Gastroesophageal sphincter (tissue), 3 donors: ENCODE results near the gene TALDO1.

Experiments used
- CTCF ChIP-seq, 4 experiments: fragments of 200-600 bp in 2 of 4; fragments of 450-650 bp in 2 of 4; sonication (generic) in 1 of 4; IDR thresholded peaks; one replicate each; pipeline ENCODE4 v1.5.1; 2017 to 2019; ENCODE audit warnings: antibody characterized with exemption in 4 of 4, mild to moderate bottlenecking in 2 of 4, moderate library complexity in 2 of 4
- EP300 ChIP-seq: sonication (generic); formaldehyde crosslinking; IDR thresholded peaks from one replicate; pipeline ENCODE4 v1.6.1; 2017; ENCODE audit warnings: antibody characterized with exemption, mild to moderate bottlenecking
- POLR2A ChIP-seq, 2 donors: fragments of 450-650 bp; IDR thresholded peaks; one replicate each; pipeline ENCODE4 v1.6.1; 2017; ENCODE audit warnings: antibody characterized with exemption in 2 of 2, mild to moderate bottlenecking in 2 of 2, moderate library complexity in 1 of 2

DNA sequence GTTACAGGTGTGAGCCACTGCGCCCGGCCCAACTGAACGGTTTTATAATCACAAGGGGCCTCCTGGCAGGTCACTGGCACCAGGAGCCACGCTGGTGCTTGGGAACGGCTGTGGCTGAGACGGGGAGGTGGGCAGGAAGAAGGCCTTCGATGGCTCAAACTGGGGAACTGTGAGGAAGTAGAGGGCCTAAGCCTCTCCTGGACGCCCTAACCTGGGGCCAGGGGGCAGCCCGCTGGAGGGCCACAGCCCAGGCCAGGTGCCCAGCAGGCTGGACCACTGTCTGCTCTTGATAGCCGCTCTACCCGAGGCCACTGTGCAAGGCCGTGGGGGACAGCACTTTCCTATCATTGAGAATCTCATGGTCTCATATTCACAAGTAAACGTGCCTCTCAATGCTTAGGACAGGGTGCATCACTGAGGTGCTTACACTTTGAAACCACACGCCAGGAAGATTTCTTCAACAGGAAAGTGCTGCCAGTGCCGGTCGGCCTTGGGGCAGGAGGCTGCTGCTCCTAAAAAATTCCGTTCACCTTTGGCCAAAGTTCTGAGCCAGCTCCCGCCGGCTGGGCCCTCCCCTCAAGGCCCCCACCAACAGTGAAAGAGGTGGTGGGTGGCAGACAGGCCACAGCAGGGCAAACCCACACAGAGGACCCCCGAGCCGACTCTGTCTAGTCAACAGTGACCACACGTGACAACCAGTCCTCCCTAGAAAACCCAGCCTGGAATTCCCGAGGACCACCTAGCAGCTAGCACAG lies 22.8 kb downstream of the TALDO1 start:
- TF ChIP-seq POLR2A (IDR thresholded peaks at IDR 0.05) (no peak), CTCF (IDR thresholded peaks at IDR 0.05) (no peak), EP300 (no peak)
